Calu3 (cell line): ENCODE results near the gene ABHD15. TPM values are rescaled to one million over a fixed set of nuclear protein-coding genes. Genes with fewer than 3 reads are reported as not detected.
A peak's percentile ranks its signal among the peaks of the same experiment; 100 is the strongest.

ENCODE experiments used
- BruUV-seq: library from RNA; stranded (reverse); fragments of 400-500 nt; replicated peaks from 2 replicates; lab custom pipeline; 2021; lab: Mats Ljungman, UMichigan
- CTCF ChIA-PET: fragments of 300-600 bp; sonication (Branson Sonifier 250); formaldehyde crosslinking; loops from one replicate; lab custom pipeline; 2022; ENCODE audit warnings: antibody characterized with exemption; lab: Charles Lee
- DNase-seq: peaks from one replicate; pipeline ENCODE4 v3.0.0; 2022
- H3K27ac Mint-ChIP-seq: one replicate; pipeline ENCODE4 v1.8.0; 2022; ENCODE audit warnings: mixed read lengths; ENCODE audit not compliant: unreplicated experiment
- H3K27me3 Mint-ChIP-seq: one replicate; pipeline ENCODE4 v1.8.0; 2022; ENCODE audit warnings: mixed read lengths; ENCODE audit not compliant: unreplicated experiment
- H3K36me3 Mint-ChIP-seq: one replicate; pipeline ENCODE4 v1.8.0; 2022; ENCODE audit warnings: mild to moderate bottlenecking, moderate library complexity, mixed read lengths; ENCODE audit not compliant: insufficient read depth, unreplicated experiment
- H3K4me1 Mint-ChIP-seq: one replicate; pipeline ENCODE4 v1.8.0; 2022; ENCODE audit warnings: mild to moderate bottlenecking, low read depth, mixed read lengths; ENCODE audit not compliant: unreplicated experiment
- H3K4me3 Mint-ChIP-seq: one replicate; pipeline ENCODE4 v1.8.0; 2022; ENCODE audit warnings: mild to moderate bottlenecking, low read depth, moderate library complexity, mixed read lengths; ENCODE audit not compliant: unreplicated experiment
- H3K9me3 Mint-ChIP-seq: one replicate; pipeline ENCODE4 v1.8.0; 2022; ENCODE audit warnings: low read depth, mixed read lengths; ENCODE audit not compliant: unreplicated experiment
- CTCF ChIP-seq: fragments of 200-600 bp; IDR thresholded peaks from one replicate; pipeline ENCODE4 v1.8.0; 2022; ENCODE audit warnings: antibody characterized with exemption; ENCODE audit not compliant: unreplicated experiment
- intact Hi-C: fragments of 100-400 bp; cut with micrococcal nuclease; formaldehyde crosslinking; loops from one replicate; pipeline ENCODE4 v1.10.0; 2022; ENCODE audit not compliant: unreplicated experiment
- total RNA-seq: library from RNA; stranded (reverse); gene quantifications from 2 replicates; pipeline ENCODE4 v1.2.3, GENCODE V29; 2022

Gene ABHD15
- total RNA-seq, 1 experiment from 2014 or later = 12.5 TPM

DNA sequence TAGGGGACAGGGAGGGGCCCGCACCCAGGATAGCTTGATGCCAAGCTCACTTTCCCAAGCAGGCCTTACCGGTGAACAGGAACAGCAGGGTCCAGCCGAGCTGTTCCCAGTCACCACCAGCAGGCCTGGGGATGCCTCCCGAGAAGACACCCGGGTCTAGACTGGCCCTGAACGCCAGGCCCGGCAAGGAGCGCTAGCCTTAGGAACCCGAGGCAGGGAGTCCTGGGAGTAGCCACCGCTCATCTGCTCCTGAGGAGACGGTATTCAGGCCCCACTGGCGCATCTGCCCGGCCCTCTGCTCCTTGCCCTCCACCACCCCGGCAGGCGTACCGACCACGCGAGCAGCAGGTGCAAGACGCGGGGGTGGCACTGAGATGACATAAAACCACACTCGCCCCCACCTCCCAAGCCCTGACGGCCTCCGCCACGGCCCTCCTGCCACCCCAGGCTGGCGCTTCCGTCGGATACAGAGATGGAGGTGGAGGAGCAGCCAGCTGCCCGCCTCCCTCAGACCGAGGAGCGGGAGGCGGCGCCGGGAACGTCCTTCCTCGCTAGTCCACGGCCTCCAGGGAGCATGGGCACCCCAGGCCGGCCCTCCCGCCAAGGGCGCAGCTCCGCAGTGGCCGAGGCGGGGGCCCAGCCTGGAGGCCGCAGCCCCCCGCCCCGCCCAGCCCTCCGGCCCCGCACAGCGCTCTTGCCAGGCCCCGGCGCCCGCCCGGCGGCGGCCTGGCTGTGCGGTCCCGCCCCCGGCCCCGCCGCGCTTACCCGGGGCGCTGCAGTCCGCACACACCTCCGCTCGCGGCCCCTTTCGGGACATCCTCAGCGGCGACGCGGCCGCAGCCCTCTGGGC is 21.9 kb upstream of the ABHD15 start:
- peaks cover 41% of the 10 kb centered on the region for H3K4me1 Mint-ChIP-seq
- peak overlapping the region; percentile 79 for H3K4me3 Mint-ChIP-seq
- H3K9me3 Mint-ChIP-seq = no peaks in the 10 kb centered on the region
- intact Hi-C loops = no loop called here
- CTCF ChIA-PET = interaction anchor here (0.6 kb wide), 1 partner anchor 216 kb away, joined by 3 read pairs; no protein-coding TSS in a partner anchor
- H3K27ac Mint-ChIP-seq = no peak overlapping the region
- no peak for TF ChIP-seq CTCF
- DNase-seq = peak; percentile 29
- H3K27me3 Mint-ChIP-seq = no peaks in the 10 kb centered on the region
- no TSS peak for BruUV-seq
- H3K36me3 Mint-ChIP-seq = peaks cover 55% of the 10 kb centered on the region

DNA sequence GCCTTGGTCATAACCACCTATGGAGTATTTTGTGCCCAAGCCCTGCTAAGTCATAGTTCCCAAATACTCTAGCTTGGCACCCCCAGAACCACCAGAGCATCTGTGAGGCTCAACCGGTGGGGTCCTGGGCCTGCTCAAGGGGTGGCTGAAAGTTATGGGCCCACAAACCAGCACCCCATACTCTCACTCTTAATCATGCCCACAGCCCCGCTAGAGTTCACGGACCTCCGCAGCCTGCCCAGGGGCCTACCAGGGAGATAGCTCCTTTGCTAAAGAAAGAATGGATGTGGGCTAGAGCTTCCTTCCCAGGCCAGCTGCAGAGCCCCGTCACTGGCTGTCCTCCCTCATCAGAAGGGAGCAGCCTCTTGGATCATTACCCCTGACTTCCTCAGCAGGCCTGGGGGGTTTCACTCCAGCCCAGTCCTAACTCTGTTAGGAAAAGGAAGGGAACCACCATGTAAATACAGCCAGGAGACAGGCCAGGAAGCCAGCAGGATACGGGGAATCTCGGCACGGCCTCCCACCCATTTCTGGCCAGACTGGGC is 21.3 kb upstream of the ABHD15 start:
- CTCF ChIA-PET = interaction anchor here (0.6 kb wide), 1 partner anchor 216 kb away, joined by 3 read pairs; no protein-coding TSS in a partner anchor
- BruUV-seq = no TSS peak
- no peak for TF ChIP-seq CTCF
- H3K36me3 Mint-ChIP-seq = peaks cover 48% of the 10 kb centered on the region
- no peaks in the 10 kb centered on the region for H3K9me3 Mint-ChIP-seq
- DNase-seq = no peak
- H3K4me1 Mint-ChIP-seq = peaks cover 41% of the 10 kb centered on the region
- H3K27ac Mint-ChIP-seq = no peak overlapping the region
- H3K4me3 Mint-ChIP-seq = peak overlapping the region; percentile 79
- intact Hi-C loops = no loop called here
- H3K27me3 Mint-ChIP-seq = no peaks in the 10 kb centered on the region

DNA sequence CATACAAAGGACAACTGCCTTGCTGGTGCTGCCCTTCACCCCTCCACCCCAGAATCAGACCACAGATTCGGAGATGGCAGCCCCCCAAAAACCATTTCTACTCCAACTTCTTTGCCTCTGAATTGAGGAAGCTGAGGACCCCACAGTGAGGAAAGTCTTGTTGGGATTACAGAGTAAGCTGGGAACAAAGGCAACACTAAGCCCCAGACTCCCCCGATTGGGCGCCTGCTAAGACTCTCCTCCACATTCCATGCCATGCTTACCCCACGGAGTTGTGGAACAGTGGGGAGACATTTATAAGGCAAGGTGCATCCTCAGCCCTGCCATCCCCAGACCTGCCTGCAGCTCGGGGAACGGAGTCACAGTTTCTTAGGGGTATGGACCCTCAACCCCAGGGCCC is 20.8 kb upstream of the ABHD15 start:
- BruUV-seq = TSS peak; percentile 20
- Mint-ChIP-seq H3K4me3 (peak overlapping the region; percentile 79), H3K9me3 (no peaks in the 10 kb centered on the region), H3K27me3 (no peaks in the 10 kb centered on the region), H3K27ac (no peak overlapping the region), H3K36me3 (peaks cover 43% of the 10 kb centered on the region), H3K4me1 (peaks cover 38% of the 10 kb centered on the region)
- intact Hi-C loops = no loop called here
- no peak for TF ChIP-seq CTCF
- DNase-seq = no peak
- CTCF ChIA-PET = interaction anchor here (0.6 kb wide), 1 partner anchor 217 kb away, joined by 4 read pairs; no protein-coding TSS in a partner anchor

- Mint-ChIP-seq H3K27me3 (no peaks in the 10 kb centered on the region), H3K9me3 (no peaks in the 10 kb centered on the region), H3K4me3 (peak overlapping the region; percentile 79), H3K36me3 (peaks cover 41% of the 10 kb centered on the region), H3K27ac (no peak overlapping the region), H3K4me1 (peaks cover 31% of the 10 kb centered on the region)
- intact Hi-C loops = no loop called here
- BruUV-seq = no TSS peak
- CTCF ChIA-PET = interaction anchor here (0.6 to 1.0 kb wide), 2 partner anchors 21 to 218 kb away, joined by 3 to 4 read pairs; partner anchors contain the start of gene ABHD15
- TF ChIP-seq CTCF = no peak
- no peak for DNase-seq
These were observed 20.0 kb upstream of the ABHD15 start for GRCh38 chr17:29586676-29587469.
